Measurements from ENCODE around the gene ATP6V1E1. TPM values are rescaled to one million over a fixed set of nuclear protein-coding genes. Genes with fewer than 3 reads are reported as not detected.

Gene ATP6V1E1
- total and polyA plus RNA-seq, 9 donors, result 69.0 to 201 (median 82.5) TPM

DNA sequence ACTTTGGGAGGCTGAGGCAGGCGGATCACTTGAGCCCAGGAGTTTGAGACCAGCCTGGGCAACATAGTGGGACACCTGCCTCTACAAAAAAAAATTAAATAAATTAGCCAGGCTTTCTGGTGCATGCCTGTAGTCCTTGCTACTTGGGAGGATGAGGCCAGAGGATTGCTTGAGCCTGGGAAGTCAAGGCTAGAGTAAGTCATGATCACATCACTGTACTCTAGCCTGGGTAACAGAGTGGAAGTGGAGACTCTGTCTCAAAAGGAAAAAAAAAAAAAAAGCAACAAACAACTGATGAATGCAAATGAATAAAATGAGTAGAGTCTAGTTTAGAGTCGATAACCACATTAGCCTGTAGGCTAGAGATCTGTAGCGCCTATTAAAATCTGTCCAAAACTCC lies 6.1 kb upstream of the ATP6V1E1 start:
- intact Hi-C loops (cut with DNase I), result loop anchor here in 1 of 4 donors (10.0 kb wide), 1 partner anchor 60 kb away; no protein-coding TSS in a partner anchor
- H3K27ac ChIP-seq, result no peak overlapping the region
- WGBS, 3 donors, result 93 to 96% (median 94%) methylated on average over 3 of the region's 3 CpGs

DNA sequence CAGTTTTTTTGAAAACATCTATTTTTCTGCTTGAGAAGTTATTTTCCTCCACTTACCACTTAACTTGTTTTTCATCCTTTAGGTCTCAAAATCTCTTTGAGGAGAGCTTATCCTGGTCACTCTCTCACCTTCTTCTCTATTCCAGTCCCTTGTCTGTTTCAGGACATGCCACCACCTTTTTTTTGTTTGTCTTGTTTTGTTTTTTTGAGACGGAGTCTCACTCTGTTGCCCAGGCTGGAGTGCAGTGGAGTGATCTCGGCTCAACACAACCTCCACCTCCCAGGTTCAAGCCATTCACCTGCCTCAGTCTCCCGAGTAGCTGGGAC lies 5.4 kb upstream of the ATP6V1E1 start:
- no peak for TF ChIP-seq POLR2A (IDR thresholded peaks at IDR 0.05)
- no peak for TF ChIP-seq EP300 (IDR thresholded peaks at IDR 0.05)
- TF ChIP-seq, protein P1, sequence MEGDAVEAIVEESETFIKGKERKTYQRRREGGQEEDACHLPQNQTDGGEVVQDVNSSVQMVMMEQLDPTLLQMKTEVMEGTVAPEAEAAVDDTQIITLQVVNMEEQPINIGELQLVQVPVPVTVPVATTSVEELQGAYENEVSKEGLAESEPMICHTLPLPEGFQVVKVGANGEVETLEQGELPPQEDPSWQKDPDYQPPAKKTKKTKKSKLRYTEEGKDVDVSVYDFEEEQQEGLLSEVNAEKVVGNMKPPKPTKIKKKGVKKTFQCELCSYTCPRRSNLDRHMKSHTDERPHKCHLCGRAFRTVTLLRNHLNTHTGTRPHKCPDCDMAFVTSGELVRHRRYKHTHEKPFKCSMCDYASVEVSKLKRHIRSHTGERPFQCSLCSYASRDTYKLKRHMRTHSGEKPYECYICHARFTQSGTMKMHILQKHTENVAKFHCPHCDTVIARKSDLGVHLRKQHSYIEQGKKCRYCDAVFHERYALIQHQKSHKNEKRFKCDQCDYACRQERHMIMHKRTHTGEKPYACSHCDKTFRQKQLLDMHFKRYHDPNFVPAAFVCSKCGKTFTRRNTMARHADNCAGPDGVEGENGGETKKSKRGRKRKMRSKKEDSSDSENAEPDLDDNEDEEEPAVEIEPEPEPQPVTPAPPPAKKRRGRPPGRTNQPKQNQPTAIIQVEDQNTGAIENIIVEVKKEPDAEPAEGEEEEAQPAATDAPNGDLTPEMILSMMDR (IDR thresholded peaks at IDR 0.05), result no peak
- Histone ChIP-seq H3K27me3 (no peaks in the 10 kb centered on the region), H3K4me3 (no peak overlapping the region), H3K9me3 (no peaks in the 10 kb centered on the region), H3K36me3 (no peaks in the 10 kb centered on the region), H3K4me1 (ENCODE audit: insufficient read depth) (peaks cover 4% of the 10 kb centered on the region), H3K27ac (peak overlapping the region in 1 of 2 donors; percentile 62)
- no peak for DNase-seq
- intact Hi-C loops (cut with DNase I), result loop anchor here in 1 of 4 donors (10.0 kb wide), 1 partner anchor 59 kb away; no protein-coding TSS in a partner anchor
- WGBS, 3 donors, result 53 to 71% (median 67%) methylated on average over 3 of the region's 3 CpGs

More for the DNA sequence above, 6.1 kb upstream of the ATP6V1E1 start:
- no peak for TF ChIP-seq EP300 (IDR thresholded peaks at IDR 0.05)
- TF ChIP-seq POLR2A (IDR thresholded peaks at IDR 0.05), result no peak
- TF ChIP-seq, protein P1 (IDR thresholded peaks at IDR 0.05), result no peak
- no peak overlapping the region for H3K4me3 ChIP-seq
- H3K36me3 ChIP-seq, result no peaks in the 10 kb centered on the region
- DNase-seq, result no peak
- peaks cover 5% of the 10 kb centered on the region for H3K4me1 ChIP-seq (ENCODE audit: insufficient read depth)
- no peaks in the 10 kb centered on the region for H3K9me3 ChIP-seq
- H3K27me3 ChIP-seq, result no peaks in the 10 kb centered on the region

DNA sequence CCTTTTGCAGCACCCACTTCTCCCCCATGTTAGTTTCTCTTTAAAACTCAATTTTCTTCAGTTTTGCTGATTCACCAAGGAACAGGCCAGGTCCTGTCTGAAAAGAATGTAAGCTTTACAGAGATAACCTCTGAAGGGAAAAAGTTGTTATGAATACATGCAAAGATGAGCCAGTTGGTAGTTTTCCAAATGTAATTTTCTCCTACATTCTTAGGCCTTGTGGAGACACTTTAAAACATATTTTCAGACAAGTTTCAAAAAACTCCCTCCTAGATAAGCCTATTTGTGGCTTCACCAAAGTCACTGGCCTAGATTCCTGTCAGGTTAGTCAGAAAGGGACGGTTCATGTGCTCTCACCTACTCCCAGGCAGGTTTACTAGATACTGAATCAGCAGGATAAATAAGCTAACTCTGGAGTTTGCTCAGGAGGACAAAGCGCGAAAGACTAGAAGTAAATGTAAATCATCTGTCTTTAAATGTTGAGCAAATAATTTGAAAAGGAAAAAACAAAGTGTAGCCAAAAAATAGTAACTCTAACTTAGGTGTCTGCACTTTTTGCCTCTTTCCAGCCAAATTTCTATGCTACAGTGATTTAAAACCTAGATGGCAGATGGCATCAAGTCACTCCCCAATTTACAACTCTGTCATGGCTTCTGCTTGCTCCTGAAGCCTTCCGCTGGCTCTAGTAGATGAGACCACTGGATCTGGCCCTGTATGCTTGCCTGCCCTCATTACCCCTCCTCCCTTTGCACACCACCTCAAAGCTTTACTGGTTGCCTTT lies 4.9 kb upstream of the ATP6V1E1 start:
- peak overlapping the region in 1 of 2 donors; percentile 62 for H3K27ac ChIP-seq
- H3K27me3 ChIP-seq, result no peaks in the 10 kb centered on the region
- no peak overlapping the region for H3K4me3 ChIP-seq
- intact Hi-C loops (cut with DNase I), result loop anchor here in 1 of 4 donors (10.0 kb wide), 1 partner anchor 59 kb away; no protein-coding TSS in a partner anchor
- no peak for DNase-seq
- WGBS, 3 donors, result 20 to 23% (median 20%) methylated on average over 4 of the region's 4 CpGs
- peaks cover 4% of the 10 kb centered on the region for H3K4me1 ChIP-seq (ENCODE audit: insufficient read depth)
- H3K9me3 ChIP-seq, result no peaks in the 10 kb centered on the region
- TF ChIP-seq, protein P1 (IDR thresholded peaks at IDR 0.05), result no peak
- TF ChIP-seq POLR2A (IDR thresholded peaks at IDR 0.05) (no peak), EP300 (IDR thresholded peaks at IDR 0.05) (no peak)
- H3K36me3 ChIP-seq, result no peaks in the 10 kb centered on the region

DNA sequence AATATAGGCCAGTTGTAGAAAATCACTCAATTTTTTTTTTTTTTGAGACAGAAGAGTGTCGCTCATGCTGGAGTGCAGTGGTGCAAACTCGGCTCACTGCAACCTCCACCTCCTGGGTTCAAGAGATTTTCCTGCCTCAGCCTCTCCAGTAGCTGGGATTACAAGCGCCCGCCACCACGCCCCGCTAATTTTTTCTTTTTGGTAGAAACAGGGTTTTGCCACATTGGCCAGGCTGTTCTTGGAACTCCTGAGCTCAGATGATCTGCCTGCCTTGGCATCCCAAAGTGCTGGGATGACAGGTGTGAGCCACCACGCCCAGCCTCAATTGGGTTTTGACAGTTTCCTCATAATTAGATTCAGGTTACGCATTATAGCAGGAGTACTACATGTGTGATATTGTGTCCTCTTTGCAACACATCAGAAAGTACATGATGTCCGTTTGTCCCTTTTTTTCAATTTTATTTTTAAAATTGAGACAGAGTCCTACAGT lies 2.6 kb upstream of the ATP6V1E1 start:
- no peak for DNase-seq
- Histone ChIP-seq H3K4me1 (ENCODE audit: insufficient read depth) (peaks cover 12% of the 10 kb centered on the region), H3K9me3 (no peaks in the 10 kb centered on the region), H3K4me3 (no peak overlapping the region), H3K36me3 (no peaks in the 10 kb centered on the region), H3K27me3 (no peaks in the 10 kb centered on the region), H3K27ac (no peak overlapping the region)
- WGBS, 3 donors, result 94 to 97% (median 94%) methylated on average over 9 of the region's 9 CpGs
- TF ChIP-seq, protein P1 (IDR thresholded peaks at IDR 0.05), result no peak
- no peak for TF ChIP-seq EP300 (IDR thresholded peaks at IDR 0.05)
- no peak for TF ChIP-seq POLR2A (IDR thresholded peaks at IDR 0.05)
- intact Hi-C loops (cut with DNase I), result loop anchor here in 1 of 4 donors (10.0 kb wide), 1 partner anchor 56 kb away; no protein-coding TSS in a partner anchor

Data from ovary (tissue), 9 donors.